Measurements from ENCODE around the gene ZCCHC14.

DNA sequence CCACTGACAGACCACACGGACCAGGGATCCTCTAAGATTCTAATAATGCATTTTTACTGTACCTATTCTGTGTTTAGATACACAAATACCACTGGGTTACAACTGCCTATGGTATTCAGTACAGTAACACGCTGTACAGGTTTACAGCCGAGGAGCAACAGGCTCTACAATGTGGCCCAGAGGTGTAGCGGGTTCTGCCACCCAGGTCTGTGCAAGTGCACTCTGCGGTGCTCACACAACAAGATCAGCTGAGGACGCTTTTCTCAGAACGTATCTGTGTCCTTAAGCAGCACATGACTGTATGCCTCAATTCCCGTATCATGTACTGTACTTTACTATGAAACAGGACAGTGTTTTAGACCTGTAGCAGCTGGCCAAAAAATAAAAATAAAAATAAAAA lies 6.5 kb downstream of the ZCCHC14 start:
- TF ChIP-seq, protein P1, sequence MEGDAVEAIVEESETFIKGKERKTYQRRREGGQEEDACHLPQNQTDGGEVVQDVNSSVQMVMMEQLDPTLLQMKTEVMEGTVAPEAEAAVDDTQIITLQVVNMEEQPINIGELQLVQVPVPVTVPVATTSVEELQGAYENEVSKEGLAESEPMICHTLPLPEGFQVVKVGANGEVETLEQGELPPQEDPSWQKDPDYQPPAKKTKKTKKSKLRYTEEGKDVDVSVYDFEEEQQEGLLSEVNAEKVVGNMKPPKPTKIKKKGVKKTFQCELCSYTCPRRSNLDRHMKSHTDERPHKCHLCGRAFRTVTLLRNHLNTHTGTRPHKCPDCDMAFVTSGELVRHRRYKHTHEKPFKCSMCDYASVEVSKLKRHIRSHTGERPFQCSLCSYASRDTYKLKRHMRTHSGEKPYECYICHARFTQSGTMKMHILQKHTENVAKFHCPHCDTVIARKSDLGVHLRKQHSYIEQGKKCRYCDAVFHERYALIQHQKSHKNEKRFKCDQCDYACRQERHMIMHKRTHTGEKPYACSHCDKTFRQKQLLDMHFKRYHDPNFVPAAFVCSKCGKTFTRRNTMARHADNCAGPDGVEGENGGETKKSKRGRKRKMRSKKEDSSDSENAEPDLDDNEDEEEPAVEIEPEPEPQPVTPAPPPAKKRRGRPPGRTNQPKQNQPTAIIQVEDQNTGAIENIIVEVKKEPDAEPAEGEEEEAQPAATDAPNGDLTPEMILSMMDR (IDR thresholded peaks at IDR 0.05): no peak
- no peak for TF ChIP-seq POLR2A (IDR thresholded peaks at IDR 0.05; ENCODE audit: low read depth)
- no peak for TF ChIP-seq EP300 (IDR thresholded peaks at IDR 0.05)
- TF ChIP-seq POLR2AphosphoS5 (IDR thresholded peaks at IDR 0.05): peak in 1 of 2 donors; percentile 10

Data from esophagus muscularis mucosa (tissue), 4 donors.